Suprapubic skin (tissue), 4 donors: ENCODE data around the gene NAB1. TPM values are rescaled to one million over a fixed set of nuclear protein-coding genes. Genes with fewer than 3 reads are reported as not detected.
"Not testable (repeated sequence)": the region's sequence is repeated elsewhere in the genome, so short reads cannot be mapped to it uniquely, and the experiment has no call there.

Source experiments
- DNase-seq, 2 donors: peaks; one replicate each; pipeline ENCODE4 v3.0.0-alpha.2; 2019; ENCODE audit warnings: low spot score in 2 of 2
- H3K27ac ChIP-seq: fragments of 200-600 bp; sonication (generic); one replicate; pipeline ENCODE4 v1.5.1; 2019
- H3K27me3 ChIP-seq: fragments of 200-600 bp; sonication (generic); one replicate; pipeline ENCODE4 v1.5.1; 2019
- H3K36me3 ChIP-seq: fragments of 200-600 bp; sonication (generic); one replicate; pipeline ENCODE4 v1.5.1; 2019
- H3K4me1 ChIP-seq: fragments of 200-600 bp; sonication (generic); one replicate; pipeline ENCODE4 v1.5.1; 2019
- H3K4me3 ChIP-seq: fragments of 200-600 bp; sonication (generic); one replicate; pipeline ENCODE4 v1.5.1; 2019; ENCODE audit warnings: mild to moderate bottlenecking
- H3K9me3 ChIP-seq: fragments of 200-600 bp; sonication (generic); one replicate; pipeline ENCODE4 v1.5.1; 2019
- EP300 ChIP-seq: sonication (generic); formaldehyde crosslinking; IDR thresholded peaks from one replicate; pipeline ENCODE4 v1.6.1; 2017; ENCODE audit warnings: antibody characterized with exemption
- POLR2A ChIP-seq, 2 donors: fragments of 450-650 bp; IDR thresholded peaks; one replicate each; pipeline ENCODE4 v1.6.1; 2017; ENCODE audit warnings: antibody characterized with exemption in 2 of 2, mild to moderate bottlenecking in 2 of 2, moderate library complexity in 2 of 2
- POLR2AphosphoS5 ChIP-seq, 3 donors: sonication (generic); formaldehyde crosslinking; IDR thresholded peaks; one replicate each; pipeline ENCODE4 v1.6.1; 2017; ENCODE audit warnings: antibody characterized with exemption in 3 of 3
- WGBS: methylation state at CpG from one replicate; pipeline ENCODE4 v1.1.5; 2018; 5-methylcytosine and 5-hydroxymethylcytosine counted together
- total RNA-seq, 4 donors: library from RNA; depleted of rRNA; stranded (reverse); fragments of >200 nt; gene quantifications; one replicate each; pipeline ENCODE4 v1.1.0, GENCODE V29; 2016
- TF ChIP-seq, protein P1 (sequence below), 2 donors: fragments of 200-600 bp in 1 of 2; fragments of 450-650 bp in 1 of 2; sonication (generic) in 1 of 2; IDR thresholded peaks; one replicate each; pipeline ENCODE4 v1.5.1; 2016 to 2019; ENCODE audit warnings: antibody characterized with exemption in 2 of 2, mild to moderate bottlenecking in 1 of 2, moderate library complexity in 1 of 2

NAB1 gene
- total RNA-seq, 4 donors from 2014 or later = 83.3 to 116 (median 111) TPM

DNA sequence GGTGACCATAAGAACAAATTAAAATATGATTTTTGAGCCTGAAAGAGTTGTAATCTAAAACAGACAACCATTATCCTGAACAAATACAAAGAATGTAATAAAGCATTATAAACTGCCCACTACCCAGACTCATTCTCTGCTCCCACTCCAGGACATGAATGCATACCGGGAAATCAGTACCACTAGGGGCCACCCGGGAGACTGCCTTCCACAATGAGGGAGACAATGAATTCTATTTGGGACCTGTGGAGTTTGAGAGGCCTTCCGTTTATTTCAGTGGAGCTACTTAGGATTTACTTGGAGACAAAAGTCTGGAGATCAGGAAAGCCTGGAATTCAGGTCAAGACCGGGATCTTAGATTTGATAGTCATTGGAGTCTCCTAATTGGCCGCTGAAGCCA, 50.0 kb downstream of the NAB1 start:
- no peaks in the 10 kb centered on the region for H3K4me1 ChIP-seq
- no peaks in the 10 kb centered on the region for H3K9me3 ChIP-seq
- no peaks in the 10 kb centered on the region for H3K27me3 ChIP-seq
- H3K27ac ChIP-seq = no peak overlapping the region
- 76% methylated on average over 5 of the region's 5 CpGs for WGBS
- no peaks in the 10 kb centered on the region for H3K36me3 ChIP-seq
- DNase-seq = no peak
- H3K4me3 ChIP-seq = no peak overlapping the region
- TF ChIP-seq, protein P1, sequence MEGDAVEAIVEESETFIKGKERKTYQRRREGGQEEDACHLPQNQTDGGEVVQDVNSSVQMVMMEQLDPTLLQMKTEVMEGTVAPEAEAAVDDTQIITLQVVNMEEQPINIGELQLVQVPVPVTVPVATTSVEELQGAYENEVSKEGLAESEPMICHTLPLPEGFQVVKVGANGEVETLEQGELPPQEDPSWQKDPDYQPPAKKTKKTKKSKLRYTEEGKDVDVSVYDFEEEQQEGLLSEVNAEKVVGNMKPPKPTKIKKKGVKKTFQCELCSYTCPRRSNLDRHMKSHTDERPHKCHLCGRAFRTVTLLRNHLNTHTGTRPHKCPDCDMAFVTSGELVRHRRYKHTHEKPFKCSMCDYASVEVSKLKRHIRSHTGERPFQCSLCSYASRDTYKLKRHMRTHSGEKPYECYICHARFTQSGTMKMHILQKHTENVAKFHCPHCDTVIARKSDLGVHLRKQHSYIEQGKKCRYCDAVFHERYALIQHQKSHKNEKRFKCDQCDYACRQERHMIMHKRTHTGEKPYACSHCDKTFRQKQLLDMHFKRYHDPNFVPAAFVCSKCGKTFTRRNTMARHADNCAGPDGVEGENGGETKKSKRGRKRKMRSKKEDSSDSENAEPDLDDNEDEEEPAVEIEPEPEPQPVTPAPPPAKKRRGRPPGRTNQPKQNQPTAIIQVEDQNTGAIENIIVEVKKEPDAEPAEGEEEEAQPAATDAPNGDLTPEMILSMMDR (IDR thresholded peaks at IDR 0.05) = no peak
- TF ChIP-seq POLR2AphosphoS5 (IDR thresholded peaks at IDR 0.05) = no peak
- TF ChIP-seq EP300 = no peak
- no peak for TF ChIP-seq POLR2A (IDR thresholded peaks at IDR 0.05)

DNA sequence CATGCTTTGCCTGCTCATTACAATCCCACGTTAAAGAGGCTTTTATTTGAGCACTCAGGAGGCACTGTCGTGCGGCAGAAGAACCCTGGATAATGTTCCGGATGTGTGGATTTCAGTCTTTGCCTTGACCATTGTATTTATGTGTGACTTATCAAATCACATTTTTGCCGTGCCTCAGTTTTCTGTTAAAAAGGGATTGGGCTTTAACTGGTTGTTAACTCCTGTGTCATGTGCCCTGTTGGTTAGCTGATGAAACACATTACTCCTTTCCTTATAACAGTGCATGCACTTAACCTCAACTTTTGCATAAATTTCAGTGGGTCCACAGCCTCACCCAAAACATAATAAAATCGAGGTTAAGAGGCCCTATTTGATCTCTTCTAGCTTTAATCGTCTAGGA, 52.7 kb downstream of the NAB1 start:
- Histone ChIP-seq H3K27me3 (no peaks in the 10 kb centered on the region), H3K4me3 (no peak overlapping the region), H3K36me3 (no peaks in the 10 kb centered on the region), H3K27ac (no peak overlapping the region), H3K9me3 (no peaks in the 10 kb centered on the region), H3K4me1 (no peaks in the 10 kb centered on the region)
- WGBS = 83% methylated on average over 7 of the region's 7 CpGs
- DNase-seq = no peak
- TF ChIP-seq, protein P1 (IDR thresholded peaks at IDR 0.05) = no peak
- no peak for TF ChIP-seq POLR2AphosphoS5 (IDR thresholded peaks at IDR 0.05)
- no peak for TF ChIP-seq POLR2A (IDR thresholded peaks at IDR 0.05)
- TF ChIP-seq EP300 = no peak

DNA sequence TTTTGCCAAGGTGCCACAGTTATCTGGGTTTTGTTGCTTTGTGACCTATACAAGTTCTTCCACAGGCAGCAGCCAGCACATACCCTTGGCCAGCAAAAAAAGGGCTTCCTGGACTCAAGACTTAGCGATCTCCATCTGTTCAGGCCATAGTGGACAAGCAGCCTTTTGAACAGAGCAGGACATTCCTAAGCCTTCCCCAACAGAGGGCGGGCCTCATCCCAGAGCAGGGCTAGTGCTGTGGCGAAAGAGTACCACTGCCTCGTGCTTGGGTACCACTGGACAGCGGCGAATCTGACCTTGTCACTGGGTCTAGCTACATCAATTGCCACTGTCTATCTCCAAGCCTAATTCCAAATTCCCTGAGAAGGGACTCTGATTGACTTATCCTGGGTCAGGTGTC, 56.4 kb downstream of the NAB1 start:
- no peaks in the 10 kb centered on the region for H3K9me3 ChIP-seq
- no peaks in the 10 kb centered on the region for H3K36me3 ChIP-seq

DNA sequence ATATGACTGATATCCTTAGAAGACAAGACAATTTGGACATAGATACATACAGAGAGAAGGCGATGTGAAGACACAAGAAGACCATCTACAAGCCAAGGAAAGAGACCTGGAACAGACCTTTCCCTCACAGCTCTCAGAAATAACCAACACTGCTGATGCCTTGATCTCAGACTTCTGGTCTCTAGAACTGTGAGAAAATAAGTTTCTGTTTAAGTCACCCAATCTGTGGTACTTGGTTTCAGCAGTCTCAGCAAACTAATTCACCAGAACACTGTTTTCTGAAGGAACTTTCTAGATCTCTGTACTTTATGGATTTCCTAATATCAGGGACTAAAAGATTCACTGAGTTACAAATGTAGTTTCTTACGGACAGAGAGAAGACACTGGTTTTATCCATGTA, 58.8 kb downstream of the NAB1 start:
- no peak for DNase-seq

More for the DNA sequence above, 56.4 kb downstream of the NAB1 start:
- H3K4me3 ChIP-seq = no peak overlapping the region
- no peak for DNase-seq
- TF ChIP-seq, protein P1 (IDR thresholded peaks at IDR 0.05) = no peak
- TF ChIP-seq POLR2A (IDR thresholded peaks at IDR 0.05) (no peak), POLR2AphosphoS5 (IDR thresholded peaks at IDR 0.05) (no peak), EP300 (no peak)
- 98% methylated on average over 5 of the region's 6 CpGs for WGBS
- H3K4me1 ChIP-seq = no peaks in the 10 kb centered on the region
- H3K27me3 ChIP-seq = no peaks in the 10 kb centered on the region
- H3K27ac ChIP-seq = no peak overlapping the region

DNA sequence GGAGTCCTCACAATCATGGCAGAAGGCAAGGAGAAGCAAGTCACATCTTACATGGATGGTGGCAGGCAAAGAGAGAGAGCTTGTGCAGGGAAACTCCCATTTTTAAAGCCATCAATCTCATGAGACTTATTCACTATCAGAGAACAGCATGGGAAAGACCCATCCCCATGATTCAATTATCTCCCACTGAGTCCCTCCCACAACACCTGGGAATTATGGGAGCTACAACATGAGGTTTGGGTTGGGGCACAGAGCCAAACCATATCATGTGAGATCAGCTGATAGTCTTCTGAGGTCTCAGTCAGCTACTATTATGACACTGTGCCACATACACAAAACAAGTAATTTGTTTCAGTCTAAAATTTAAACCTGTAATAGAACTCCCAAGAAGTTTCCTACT, 59.8 kb downstream of the NAB1 start:
- H3K27ac ChIP-seq, H3K4me3 ChIP-seq: not testable (repeated sequence)

More for the DNA sequence above, 58.8 kb downstream of the NAB1 start:
- Histone ChIP-seq H3K27ac (no peak overlapping the region), H3K27me3 (no peaks in the 10 kb centered on the region), H3K36me3 (no peaks in the 10 kb centered on the region), H3K4me1 (no peaks in the 10 kb centered on the region), H3K9me3 (no peaks in the 10 kb centered on the region), H3K4me3 (no peak overlapping the region)
- TF ChIP-seq POLR2AphosphoS5 (IDR thresholded peaks at IDR 0.05) = no peak
- TF ChIP-seq POLR2A (IDR thresholded peaks at IDR 0.05) = no peak
- TF ChIP-seq EP300 = no peak
- TF ChIP-seq, protein P1 (IDR thresholded peaks at IDR 0.05) = no peak
- WGBS = 91% methylated on average over 2 of the region's 2 CpGs

DNA sequence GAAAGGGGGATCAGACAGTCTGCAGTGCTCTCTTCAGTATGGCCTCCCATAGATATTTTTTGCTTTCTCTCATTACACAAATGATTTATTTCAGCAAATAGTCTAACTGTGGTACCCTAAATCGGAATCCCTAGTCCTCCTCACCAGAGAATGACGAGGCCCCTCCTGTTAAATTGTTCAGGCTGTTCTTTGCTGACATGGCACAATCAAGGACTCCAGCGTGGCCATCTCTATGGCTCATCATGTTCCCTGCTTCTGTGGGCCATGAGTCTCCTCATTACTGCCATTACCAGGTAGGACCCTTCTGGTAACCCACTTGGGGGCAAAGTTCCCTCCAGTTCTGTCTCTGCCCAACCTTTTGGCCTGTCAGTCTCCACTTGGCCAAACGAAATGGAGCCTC, 62.2 kb downstream of the NAB1 start:
- no peaks in the 10 kb centered on the region for H3K9me3 ChIP-seq
- no peaks in the 10 kb centered on the region for H3K4me1 ChIP-seq
- 92% methylated on average over 4 of the region's 4 CpGs for WGBS
- H3K36me3 ChIP-seq = no peaks in the 10 kb centered on the region
- TF ChIP-seq, protein P1 (IDR thresholded peaks at IDR 0.05) = no peak
- TF ChIP-seq POLR2AphosphoS5 (IDR thresholded peaks at IDR 0.05) (no peak), POLR2A (IDR thresholded peaks at IDR 0.05) (no peak), EP300 (no peak)
- no peak for DNase-seq
- H3K4me3 ChIP-seq = no peak overlapping the region
- H3K27ac ChIP-seq = no peak overlapping the region
- H3K27me3 ChIP-seq = no peaks in the 10 kb centered on the region

More for the DNA sequence above, 59.8 kb downstream of the NAB1 start:
- not testable (repeated sequence) for DNase-seq, H3K27me3 ChIP-seq, H3K36me3 ChIP-seq, H3K9me3 ChIP-seq, H3K4me1 ChIP-seq
